Measurements from ENCODE around the gene ZNF575. TPM values are rescaled to one million over a fixed set of nuclear protein-coding genes. Genes with fewer than 3 reads are reported as not detected.

The ZNF575 gene
- polyA plus RNA-seq, 1 donor (not counting 4 experiments of a cell fraction or from before 2014, with no cell fraction given) = 0.05 TPM

GRCh38 chr19:43552616-43553015, 19.6 kb downstream of the ZNF575 start:
- Histone ChIP-seq H3K4me3 (ENCODE audit: control insufficient read depth in 2 of 3, extremely low read depth in 1 of 3, insufficient read depth in 2 of 3, low read depth in 1 of 3, low read length in 3 of 3) (no peak overlapping the region), H3K9me1 (ENCODE audit: control insufficient read depth, extremely low read depth, insufficient read depth, low read length) (no peaks in the 10 kb centered on the region), H3K9ac (ENCODE audit: control insufficient read depth, extremely low read depth, insufficient read depth, low read length) (no peak overlapping the region), H3K36me3 (ENCODE audit: control insufficient read depth in 2 of 2, extremely low read depth in 1 of 2, insufficient read depth in 2 of 2, low read length in 2 of 2) (peaks cover 8 to 26% of the 10 kb centered on the region in 2 experiments), H2AFZ (ENCODE audit: control insufficient read depth, low read length) (no peak overlapping the region), H3K4me1 (ENCODE audit: control insufficient read depth, extremely low read depth, insufficient read depth, low read length) (no peaks in the 10 kb centered on the region), H3K9me3 (ENCODE audit: control insufficient read depth, low read depth, low read length) (no peaks in the 10 kb centered on the region), H3K27me3 (ENCODE audit: control insufficient read depth, extremely low read depth, insufficient read depth, low read length) (no peaks in the 10 kb centered on the region), H3K79me2 (ENCODE audit: control insufficient read depth, insufficient read depth, low read length) (no peaks in the 10 kb centered on the region), H3K27ac (ENCODE audit: control insufficient read depth, insufficient read depth, low read length) (no peak overlapping the region), H4K20me1 (ENCODE audit: control insufficient read depth, extremely low read depth, insufficient read depth, low read length) (no peaks in the 10 kb centered on the region), H3K4me2 (ENCODE audit: control insufficient read depth, extremely low read depth, insufficient read depth, low read depth, low read length) (no peak overlapping the region)
- DNase-seq (ENCODE audit: low read depth, low spot score) (no peak), FAIRE-seq (no peak)
- dilution Hi-C loops (cut with MboI; ENCODE audit: extremely low pct_ligation_motif_present, low sequenced_read_pairs) = no loop called here
- TF ChIP-seq CTCF (optimal IDR thresholded peaks at IDR 0.05 in 1 of 3, IDR thresholded peaks at IDR 0.05 in 1 of 3, conservative IDR thresholded peaks at IDR 0.05 in 1 of 3; ENCODE audit: extremely low read depth in 1 of 3, insufficient read depth in 2 of 3, low read length in 3 of 3) (no peak), EZH2 (IDR thresholded peaks at IDR 0.05; ENCODE audit: low read length) (no peak)

GRCh38 chr19:43553656-43554055, 20.7 kb downstream of the ZNF575 start:
- Histone ChIP-seq H3K79me2 (ENCODE audit: control insufficient read depth, insufficient read depth, low read length) (no peaks in the 10 kb centered on the region), H3K36me3 (ENCODE audit: control insufficient read depth in 2 of 2, extremely low read depth in 1 of 2, insufficient read depth in 2 of 2, low read length in 2 of 2) (peaks cover 8 to 29% of the 10 kb centered on the region in 2 experiments), H3K27me3 (ENCODE audit: control insufficient read depth, extremely low read depth, insufficient read depth, low read length) (no peaks in the 10 kb centered on the region), H2AFZ (ENCODE audit: control insufficient read depth, low read length) (no peak overlapping the region), H3K9ac (ENCODE audit: control insufficient read depth, extremely low read depth, insufficient read depth, low read length) (no peak overlapping the region), H3K4me3 (ENCODE audit: control insufficient read depth in 2 of 3, extremely low read depth in 1 of 3, insufficient read depth in 2 of 3, low read depth in 1 of 3, low read length in 3 of 3) (no peak overlapping the region), H4K20me1 (ENCODE audit: control insufficient read depth, extremely low read depth, insufficient read depth, low read length) (no peaks in the 10 kb centered on the region), H3K9me3 (ENCODE audit: control insufficient read depth, low read depth, low read length) (no peaks in the 10 kb centered on the region), H3K27ac (ENCODE audit: control insufficient read depth, insufficient read depth, low read length) (no peak overlapping the region), H3K4me1 (ENCODE audit: control insufficient read depth, extremely low read depth, insufficient read depth, low read length) (no peaks in the 10 kb centered on the region), H3K4me2 (ENCODE audit: control insufficient read depth, extremely low read depth, insufficient read depth, low read depth, low read length) (no peak overlapping the region), H3K9me1 (ENCODE audit: control insufficient read depth, extremely low read depth, insufficient read depth, low read length) (no peaks in the 10 kb centered on the region)
- dilution Hi-C loops (cut with MboI; ENCODE audit: extremely low pct_ligation_motif_present, low sequenced_read_pairs) = no loop called here
- TF ChIP-seq CTCF (optimal IDR thresholded peaks at IDR 0.05 in 1 of 3, IDR thresholded peaks at IDR 0.05 in 1 of 3, conservative IDR thresholded peaks at IDR 0.05 in 1 of 3; ENCODE audit: extremely low read depth in 1 of 3, insufficient read depth in 2 of 3, low read length in 3 of 3) (no peak), EZH2 (IDR thresholded peaks at IDR 0.05; ENCODE audit: low read length) (no peak)
- DNase-seq (ENCODE audit: low read depth, low spot score) (no peak), FAIRE-seq (no peak)

Measured in keratinocyte (primary cell).